ENCODE measurements around the gene VPS11. TPM values are rescaled to one million over a fixed set of nuclear protein-coding genes. Genes with fewer than 3 reads are reported as not detected.

VPS11 gene
- total RNA-seq, 2 experiments from 2014 or later = 23.3 to 32.2 TPM

DNA sequence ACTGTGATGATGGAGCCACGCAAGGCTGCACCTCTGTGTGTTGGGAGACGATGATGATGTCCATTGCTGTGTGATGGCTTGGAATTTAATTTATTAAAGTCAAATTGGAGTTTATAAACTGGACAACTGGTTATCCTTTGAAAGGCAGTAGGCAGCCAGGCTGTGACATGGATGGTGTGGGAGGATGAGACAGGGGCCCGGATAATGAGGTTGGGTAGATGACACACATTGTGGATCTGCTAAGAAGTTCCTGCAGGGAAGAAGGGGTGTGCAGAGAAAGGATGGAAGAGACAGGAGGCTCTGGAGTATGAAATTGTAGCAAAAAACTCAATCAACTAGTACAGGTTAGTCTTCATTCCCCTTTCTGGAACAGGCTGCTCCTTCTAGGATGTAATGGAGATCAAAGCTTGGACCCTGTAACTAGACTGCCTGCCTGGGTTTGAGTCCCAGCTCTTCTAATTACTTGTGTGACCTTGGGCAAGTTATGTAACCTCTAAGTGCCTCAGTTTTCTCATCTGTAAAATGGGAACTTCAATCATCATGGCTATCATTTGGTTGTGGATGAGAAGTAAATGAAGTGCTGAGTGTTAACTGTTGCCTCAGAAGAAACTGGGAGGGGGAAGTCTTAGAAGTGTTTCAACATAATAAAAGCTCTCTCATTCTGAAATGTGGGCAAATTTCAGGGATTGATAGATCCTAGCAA lies 49.5 kb downstream of the VPS11 start:
- POLR2A ChIA-PET = interaction anchor here (0.7 to 2.5 kb wide), 3 partner anchors 8 to 64 kb away, joined by 3 to 8 read pairs (median 3); no protein-coding TSS in a partner anchor

GRCh38 chr11:119118227-119118626 lies 50.6 kb downstream of the VPS11 start:
- ChIA-PET POLR2A (interaction anchor here (0.7 to 2.5 kb wide), 3 partner anchors 9 to 63 kb away, joined by 3 to 12 read pairs (median 8); partner anchors contain the start of gene C2CD2L), CTCF (ENCODE audit: unreplicated experiment) (interaction anchor here (0.6 kb wide), 1 partner anchor 11 kb away, joined by 3 read pairs; the partner anchor contains the start of gene C2CD2L)
- Histone ChIP-seq H4K20me1 (ENCODE audit: insufficient read depth, low read length) (no peaks in the 10 kb centered on the region), H3K4me1 (ENCODE audit: insufficient read depth, low read length, poor library complexity, severe bottlenecking) (peaks cover 15% of the 10 kb centered on the region), H3K4me2 (ENCODE audit: low read length) (no peak overlapping the region), H3K27ac (ENCODE audit: low read depth, low read length, poor library complexity, severe bottlenecking) (no peak overlapping the region), H3K36me3 (ENCODE audit: insufficient read depth, low read length) (peaks cover 15% of the 10 kb centered on the region), H3K4me3 (ENCODE audit: low read depth, low read length, poor library complexity, severe bottlenecking) (no peak overlapping the region), H3K9me2 (ENCODE audit: insufficient read depth, low read length) (no peaks in the 10 kb centered on the region), H2AFZ (ENCODE audit: low read length) (no peak overlapping the region), H3K9me3 (ENCODE audit: low read length) (no peaks in the 10 kb centered on the region), H3K79me2 (ENCODE audit: insufficient read depth, low read depth, low read length) (peaks cover 9% of the 10 kb centered on the region; the same call in 1 of the 2 replicates)
- DNase-seq (ENCODE audit: low spot score) = no peak
- TF ChIP-seq, protein P1, sequence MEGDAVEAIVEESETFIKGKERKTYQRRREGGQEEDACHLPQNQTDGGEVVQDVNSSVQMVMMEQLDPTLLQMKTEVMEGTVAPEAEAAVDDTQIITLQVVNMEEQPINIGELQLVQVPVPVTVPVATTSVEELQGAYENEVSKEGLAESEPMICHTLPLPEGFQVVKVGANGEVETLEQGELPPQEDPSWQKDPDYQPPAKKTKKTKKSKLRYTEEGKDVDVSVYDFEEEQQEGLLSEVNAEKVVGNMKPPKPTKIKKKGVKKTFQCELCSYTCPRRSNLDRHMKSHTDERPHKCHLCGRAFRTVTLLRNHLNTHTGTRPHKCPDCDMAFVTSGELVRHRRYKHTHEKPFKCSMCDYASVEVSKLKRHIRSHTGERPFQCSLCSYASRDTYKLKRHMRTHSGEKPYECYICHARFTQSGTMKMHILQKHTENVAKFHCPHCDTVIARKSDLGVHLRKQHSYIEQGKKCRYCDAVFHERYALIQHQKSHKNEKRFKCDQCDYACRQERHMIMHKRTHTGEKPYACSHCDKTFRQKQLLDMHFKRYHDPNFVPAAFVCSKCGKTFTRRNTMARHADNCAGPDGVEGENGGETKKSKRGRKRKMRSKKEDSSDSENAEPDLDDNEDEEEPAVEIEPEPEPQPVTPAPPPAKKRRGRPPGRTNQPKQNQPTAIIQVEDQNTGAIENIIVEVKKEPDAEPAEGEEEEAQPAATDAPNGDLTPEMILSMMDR (conservative IDR thresholded peaks at IDR 0.05; ENCODE audit: low read length) = no peak
- TF ChIP-seq EZH2phosphoT487 (IDR thresholded peaks at IDR 0.05; ENCODE audit: borderline replicate concordance, low read depth, low read length) = no peak
- intact Hi-C loops (cut with micrococcal nuclease; ENCODE audit: unreplicated experiment) = no loop called here
- no TSS peak for BruUV-seq (replicated peaks)

More for the DNA sequence above, 49.5 kb downstream of the VPS11 start:
- Histone ChIP-seq H3K79me2 (ENCODE audit: insufficient read depth, low read depth, low read length) (peaks cover 4% of the 10 kb centered on the region; the same call in 1 of the 2 replicates), H3K36me3 (ENCODE audit: insufficient read depth, low read length) (peaks cover 15% of the 10 kb centered on the region), H2AFZ (ENCODE audit: low read length) (no peak overlapping the region), H3K4me1 (ENCODE audit: insufficient read depth, low read length, poor library complexity, severe bottlenecking) (peaks cover 9% of the 10 kb centered on the region), H3K9me3 (ENCODE audit: low read length) (no peaks in the 10 kb centered on the region), H3K9me2 (ENCODE audit: insufficient read depth, low read length) (no peaks in the 10 kb centered on the region), H4K20me1 (ENCODE audit: insufficient read depth, low read length) (no peaks in the 10 kb centered on the region), H3K4me3 (ENCODE audit: low read depth, low read length, poor library complexity, severe bottlenecking) (no peak overlapping the region), H3K4me2 (ENCODE audit: low read length) (no peak overlapping the region), H3K27ac (ENCODE audit: low read depth, low read length, poor library complexity, severe bottlenecking) (no peak overlapping the region)
- no peak for DNase-seq (ENCODE audit: low spot score)
- intact Hi-C loops (cut with micrococcal nuclease; ENCODE audit: unreplicated experiment) = no loop called here
- CTCF ChIA-PET (ENCODE audit: unreplicated experiment) = no interaction called here
- BruUV-seq (replicated peaks) = no TSS peak
- TF ChIP-seq, protein P1 (conservative IDR thresholded peaks at IDR 0.05; ENCODE audit: low read length) = no peak
- no peak for TF ChIP-seq EZH2phosphoT487 (IDR thresholded peaks at IDR 0.05; ENCODE audit: borderline replicate concordance, low read depth, low read length)

DNA sequence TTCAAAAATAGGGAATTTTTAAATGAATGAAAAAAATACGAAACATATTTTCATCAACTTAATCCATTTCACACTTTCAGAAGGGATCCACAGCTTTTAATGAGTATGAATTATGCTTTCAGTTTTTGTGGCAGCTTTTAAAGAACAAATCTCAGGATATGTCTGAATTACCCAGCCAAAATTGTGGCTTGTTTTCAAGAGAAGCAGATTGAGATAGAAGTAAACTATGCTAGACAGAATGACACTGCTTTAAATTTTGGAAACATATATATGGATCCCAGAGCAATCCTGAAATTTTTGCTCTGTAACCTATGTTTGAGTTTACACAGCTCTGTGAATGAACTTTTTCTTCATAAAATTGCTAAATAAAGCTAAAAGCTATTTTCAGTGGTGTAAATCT lies 51.3 kb downstream of the VPS11 start:
- peaks cover 9% of the 10 kb centered on the region; the same call in 1 of the 2 replicates for H3K79me2 ChIP-seq (ENCODE audit: insufficient read depth, low read depth, low read length)
- H4K20me1 ChIP-seq (ENCODE audit: insufficient read depth, low read length) = no peaks in the 10 kb centered on the region
- BruUV-seq (replicated peaks) = no TSS peak
- H2AFZ ChIP-seq (ENCODE audit: low read length) = no peak overlapping the region
- H3K9me2 ChIP-seq (ENCODE audit: insufficient read depth, low read length) = no peaks in the 10 kb centered on the region
- H3K4me2 ChIP-seq (ENCODE audit: low read length) = no peak overlapping the region
- ChIA-PET CTCF (ENCODE audit: unreplicated experiment) (no interaction called here), POLR2A (interaction anchor here (0.6 to 2.5 kb wide), 3 partner anchors 10 to 19 kb away, joined by 4 to 12 read pairs (median 8); partner anchors contain the start of gene C2CD2L)
- intact Hi-C loops (cut with micrococcal nuclease; ENCODE audit: unreplicated experiment) = no loop called here
- no peaks in the 10 kb centered on the region for H3K9me3 ChIP-seq (ENCODE audit: low read length)
- DNase-seq (ENCODE audit: low spot score) = no peak
- peaks cover 15% of the 10 kb centered on the region for H3K4me1 ChIP-seq (ENCODE audit: insufficient read depth, low read length, poor library complexity, severe bottlenecking)
- H3K27ac ChIP-seq (ENCODE audit: low read depth, low read length, poor library complexity, severe bottlenecking) = no peak overlapping the region
- TF ChIP-seq EZH2phosphoT487 (IDR thresholded peaks at IDR 0.05; ENCODE audit: borderline replicate concordance, low read depth, low read length) = no peak
- TF ChIP-seq, protein P1 (conservative IDR thresholded peaks at IDR 0.05; ENCODE audit: low read length) = no peak
- H3K4me3 ChIP-seq (ENCODE audit: low read depth, low read length, poor library complexity, severe bottlenecking) = no peak overlapping the region
- H3K36me3 ChIP-seq (ENCODE audit: insufficient read depth, low read length) = peaks cover 13% of the 10 kb centered on the region; the same call in 1 of the 2 replicates

Data from OCI-LY7 (cell line).